GM23248 (cell line): ENCODE measurements around the gene UBAC1. TPM values are rescaled to one million over a fixed set of nuclear protein-coding genes. Genes with fewer than 3 reads are reported as not detected.

ENCODE experiments used
- DNase-seq: peaks from one replicate; pipeline ENCODE4 v3.0.0-alpha.2; 2015
- H2AFZ ChIP-seq: fragments of 200-600 bp; sonication (generic); 2 replicates; pipeline ENCODE4 v1.6.1; 2016; ENCODE audit warnings: antibody characterized with exemption
- H3F3A ChIP-seq: fragments of 200-600 bp; sonication (generic); 2 replicates; pipeline ENCODE4 v1.6.1; 2016; ENCODE audit warnings: mild to moderate bottlenecking, antibody characterized with exemption, mixed run types; ENCODE audit not compliant: insufficient read depth
- H3K27ac ChIP-seq: fragments of 200-600 bp; sonication (generic); 2 replicates; pipeline ENCODE4 v1.5.1; 2016; ENCODE audit warnings: mild to moderate bottlenecking
- H3K27me3 ChIP-seq: fragments of 200-600 bp; sonication (generic); replicated peaks from 2 replicates; pipeline ENCODE4 v1.6.1; 2016; ENCODE audit warnings: mild to moderate bottlenecking; ENCODE audit not compliant: insufficient read depth
- H3K36me3 ChIP-seq: fragments of 200-600 bp; sonication (generic); 2 replicates; pipeline ENCODE4 v1.6.1; 2016; ENCODE audit warnings: low read depth, mild to moderate bottlenecking
- H3K4me1 ChIP-seq: fragments of 200-600 bp; sonication (generic); 2 replicates; pipeline ENCODE4 v1.6.1; 2016; ENCODE audit warnings: mild to moderate bottlenecking; ENCODE audit not compliant: insufficient read depth
- H3K4me2 ChIP-seq: fragments of 200-600 bp; sonication (generic); one replicate; pipeline ENCODE4 v1.6.1; 2016; ENCODE audit warnings: mild to moderate bottlenecking; ENCODE audit not compliant: unreplicated experiment
- H3K4me3 ChIP-seq: fragments of 200-600 bp; sonication (generic); 2 replicates; pipeline ENCODE4 v1.5.1; 2016; ENCODE audit warnings: mild to moderate bottlenecking
- H3K79me2 ChIP-seq: fragments of 200-600 bp; sonication (generic); 2 replicates; pipeline ENCODE4 v1.6.1; 2016; ENCODE audit warnings: mild to moderate bottlenecking; ENCODE audit not compliant: insufficient read depth
- H3K9ac ChIP-seq: fragments of 200-600 bp; sonication (generic); 2 replicates; pipeline ENCODE4 v1.6.1; 2016; ENCODE audit warnings: mild to moderate bottlenecking
- H3K9me2 ChIP-seq: fragments of 200-600 bp; sonication (generic); 2 replicates; pipeline ENCODE4 v1.6.1; 2016; ENCODE audit warnings: mixed run types, mild to moderate bottlenecking, moderate library complexity; ENCODE audit not compliant: insufficient read depth
- H3K9me3 ChIP-seq: fragments of 200-600 bp; sonication (generic); one replicate; pipeline ENCODE4 v1.6.1; 2017; ENCODE audit warnings: low read depth
- H4K20me1 ChIP-seq: fragments of 200-600 bp; sonication (generic); 2 replicates; pipeline ENCODE4 v1.6.0; 2016; ENCODE audit not compliant: insufficient read depth
- EZH2 ChIP-seq: fragments of 200-600 bp; sonication (generic); IDR thresholded peaks from 2 replicates; pipeline ENCODE4 v1.6.1; 2018; ENCODE audit warnings: antibody characterized with exemption, mild to moderate bottlenecking; ENCODE audit not compliant: insufficient read depth, poor library complexity, severe bottlenecking
- EZH2phosphoT487 ChIP-seq: fragments of 200-600 bp; sonication (generic); IDR thresholded peaks from 2 replicates; pipeline ENCODE4 v1.6.1; 2018; ENCODE audit warnings: antibody characterized with exemption, moderate library complexity, mild to moderate bottlenecking, low read depth; ENCODE audit not compliant: insufficient read depth
- WGBS, 2 experiments: methylation state at CpG; one replicate each; pipeline ENCODE4 v1.1.6; 2015 to 2017; ENCODE audit warnings: low lambda C conversion rate in 2 of 2, low coverage in 1 of 2; ENCODE audit errors: missing lambda C conversion rate in 2 of 2; 5-methylcytosine and 5-hydroxymethylcytosine counted together
- in situ Hi-C: fragments of 300-500 bp; cut with MboI; formaldehyde crosslinking; loops from 2 replicates; pipeline ENCODE4 v1.15.0; 2020
- polyA plus RNA-seq: library from polyadenylated mRNA; unstranded; fragments of >200 nt; fragmentation: Nextera tagmentation; extraction: Ambion mirVana; gene quantifications from 2 replicates; pipeline ENCODE4 v1.2.1, GENCODE V29; 2016
- total RNA-seq: library from RNA; depleted of rRNA; stranded (reverse); fragments of >200 nt; shearing (Covaris generic); gene quantifications from 2 replicates; pipeline ENCODE4 v1.2.3, GENCODE V29; 2014

Gene UBAC1
- total and polyA plus RNA-seq, 2 experiments from 2014 or later, result 29.4 to 45.9 TPM

- peak overlapping the region; percentile 40 for H3K9ac ChIP-seq
- H2AFZ ChIP-seq, result peak overlapping the region; percentile 46; the same call in 1 of the 2 replicates
- in situ Hi-C loops, result no loop called here
- peaks cover 7% of the 10 kb centered on the region; the same call in 1 of the 2 replicates for H3K36me3 ChIP-seq
- DNase-seq, result peak; percentile 71
- peaks cover 27% of the 10 kb centered on the region for H3K4me1 ChIP-seq
- H3F3A ChIP-seq, result peaks cover 15% of the 10 kb centered on the region
- H3K9me3 ChIP-seq, result no peaks in the 10 kb centered on the region
- H3K9me2 ChIP-seq, result no peaks in the 10 kb centered on the region
- H4K20me1 ChIP-seq, result peaks cover 11% of the 10 kb centered on the region; the same call in 1 of the 2 replicates
- H3K4me3 ChIP-seq, result peak overlapping the region; percentile 75
- TF ChIP-seq EZH2phosphoT487 (no peak), EZH2 (no peak)
- 1 to 3% methylated on average over 28 to 30 of the region's 70 CpGs for WGBS, 2 experiments
- H3K79me2 ChIP-seq, result peaks cover 79% of the 10 kb centered on the region
- peak overlapping the region; percentile 72 for H3K4me2 ChIP-seq
- H3K27me3 ChIP-seq, result no peaks in the 10 kb centered on the region
- H3K27ac ChIP-seq, result peak overlapping the region; percentile 15
These were observed 54.7 kb downstream of the UBAC1 start for GRCh38 chr9:135906291-135907005.

GRCh38 chr9:135905380-135906258 is 55.6 kb downstream of the UBAC1 start:
- WGBS, 2 experiments, result 73% methylated on average over 23 of the region's 23 CpGs
- H4K20me1 ChIP-seq, result peaks cover 11% of the 10 kb centered on the region; the same call in 1 of the 2 replicates

GRCh38 chr9:135903786-135904520 is 57.2 kb downstream of the UBAC1 start:
- in situ Hi-C loops, result no loop called here
- Histone ChIP-seq H3K36me3 (no peaks in the 10 kb centered on the region), H3K9me3 (no peaks in the 10 kb centered on the region), H3K27ac (no peak overlapping the region), H3K9me2 (no peaks in the 10 kb centered on the region), H3K4me3 (no peak overlapping the region), H2AFZ (no peak overlapping the region), H3K4me2 (no peak overlapping the region), H3K79me2 (peaks cover 79% of the 10 kb centered on the region), H3K27me3 (no peaks in the 10 kb centered on the region), H4K20me1 (peaks cover 19% of the 10 kb centered on the region; the same call in 1 of the 2 replicates), H3K9ac (no peak overlapping the region), H3K4me1 (peaks cover 23% of the 10 kb centered on the region), H3F3A (peaks cover 18% of the 10 kb centered on the region)
- no peak for TF ChIP-seq EZH2phosphoT487
- no peak for TF ChIP-seq EZH2
- 96 to 97% methylated on average over 16 of the region's 16 CpGs for WGBS, 2 experiments
- no peak for DNase-seq

More at GRCh38 chr9:135905380-135906258, 55.6 kb downstream of the UBAC1 start:
- Histone ChIP-seq H3F3A (peaks cover 15% of the 10 kb centered on the region), H3K9ac (peak overlapping the region; percentile 40; the same call in 1 of the 2 replicates), H3K36me3 (peaks cover 7% of the 10 kb centered on the region; the same call in 1 of the 2 replicates), H3K27me3 (no peaks in the 10 kb centered on the region), H2AFZ (no peak overlapping the region), H3K27ac (peak overlapping the region; percentile 15), H3K4me2 (peak overlapping the region; percentile 72), H3K4me1 (peaks cover 27% of the 10 kb centered on the region), H3K9me2 (no peaks in the 10 kb centered on the region), H3K4me3 (peak overlapping the region; percentile 75), H3K9me3 (no peaks in the 10 kb centered on the region), H3K79me2 (peaks cover 79% of the 10 kb centered on the region)
- in situ Hi-C loops, result no loop called here
- DNase-seq, result peak; percentile 80
- no peak for TF ChIP-seq EZH2
- TF ChIP-seq EZH2phosphoT487, result no peak

- H3K4me1 ChIP-seq, result peaks cover 17% of the 10 kb centered on the region
- no peak overlapping the region for H3K27ac ChIP-seq
- no peak for DNase-seq
- WGBS, 2 experiments, result 90 to 92% methylated on average over 3 of the region's 3 CpGs
- peaks cover 21% of the 10 kb centered on the region; the same call in 1 of the 2 replicates for H4K20me1 ChIP-seq
- in situ Hi-C loops, result no loop called here
- H3K4me2 ChIP-seq, result no peak overlapping the region
- no peaks in the 10 kb centered on the region for H3K27me3 ChIP-seq
- H3K9me3 ChIP-seq, result no peaks in the 10 kb centered on the region
- TF ChIP-seq EZH2phosphoT487 (no peak), EZH2 (no peak)
- H3F3A ChIP-seq, result peaks cover 22% of the 10 kb centered on the region
- H3K9ac ChIP-seq, result no peak overlapping the region
- H2AFZ ChIP-seq, result no peak overlapping the region
- peaks cover 75% of the 10 kb centered on the region for H3K79me2 ChIP-seq
- no peak overlapping the region for H3K4me3 ChIP-seq
- H3K9me2 ChIP-seq, result no peaks in the 10 kb centered on the region
- no peaks in the 10 kb centered on the region for H3K36me3 ChIP-seq
These were observed 57.9 kb downstream of the UBAC1 start for GRCh38 chr9:135903358-135903656.
